ENCODE measurements around the gene SOST.

DNA sequence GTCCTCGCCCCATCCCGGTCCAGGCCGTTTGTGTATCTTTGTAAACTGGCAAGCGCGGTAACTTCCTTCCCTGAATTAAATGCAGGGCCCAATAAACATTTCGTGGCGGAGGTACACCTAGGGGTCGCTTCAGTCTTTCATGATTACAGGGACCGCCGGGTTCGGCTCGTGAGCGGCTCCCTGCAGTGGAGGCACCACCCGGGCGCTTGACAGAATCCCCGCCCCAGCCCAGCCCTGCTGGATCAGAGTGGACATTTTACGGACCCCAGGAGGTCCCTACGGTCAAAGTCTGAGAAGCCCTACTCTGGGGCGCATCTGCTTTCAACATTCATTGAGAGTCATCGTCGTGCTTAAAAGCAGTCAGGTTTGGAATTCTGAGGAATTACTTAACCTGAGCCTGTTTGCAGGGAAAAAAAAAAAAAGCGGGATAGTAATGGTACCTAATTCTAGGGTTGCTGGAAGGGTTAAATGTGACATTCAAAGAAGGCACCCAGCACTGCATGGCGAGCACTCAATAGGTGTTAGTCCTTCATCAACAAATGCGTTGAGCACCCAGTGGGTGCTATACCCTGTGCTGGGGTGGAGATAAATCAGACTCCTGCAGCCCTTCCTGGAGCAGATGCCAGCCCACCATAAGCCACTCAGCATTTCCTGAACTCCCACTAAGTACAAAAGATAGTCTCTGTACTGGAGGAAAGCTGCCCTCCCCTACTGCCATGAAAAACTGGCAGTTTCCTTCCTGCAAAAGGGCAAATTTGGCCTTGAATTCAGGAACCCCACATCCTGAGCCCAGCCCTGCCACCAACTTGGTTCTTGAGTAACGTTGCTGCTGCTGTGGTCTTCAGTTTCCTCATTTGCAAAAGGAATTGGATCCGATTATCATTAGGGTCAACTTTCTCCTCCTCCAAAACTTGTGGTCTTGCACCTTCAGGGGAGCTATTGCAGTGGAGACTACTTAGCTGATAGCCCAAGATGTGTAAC lies 20.8 kb upstream of the SOST start:
- TF ChIP-seq POLR2A (IDR thresholded peaks at IDR 0.05) = no peak
- TF ChIP-seq, protein P1, sequence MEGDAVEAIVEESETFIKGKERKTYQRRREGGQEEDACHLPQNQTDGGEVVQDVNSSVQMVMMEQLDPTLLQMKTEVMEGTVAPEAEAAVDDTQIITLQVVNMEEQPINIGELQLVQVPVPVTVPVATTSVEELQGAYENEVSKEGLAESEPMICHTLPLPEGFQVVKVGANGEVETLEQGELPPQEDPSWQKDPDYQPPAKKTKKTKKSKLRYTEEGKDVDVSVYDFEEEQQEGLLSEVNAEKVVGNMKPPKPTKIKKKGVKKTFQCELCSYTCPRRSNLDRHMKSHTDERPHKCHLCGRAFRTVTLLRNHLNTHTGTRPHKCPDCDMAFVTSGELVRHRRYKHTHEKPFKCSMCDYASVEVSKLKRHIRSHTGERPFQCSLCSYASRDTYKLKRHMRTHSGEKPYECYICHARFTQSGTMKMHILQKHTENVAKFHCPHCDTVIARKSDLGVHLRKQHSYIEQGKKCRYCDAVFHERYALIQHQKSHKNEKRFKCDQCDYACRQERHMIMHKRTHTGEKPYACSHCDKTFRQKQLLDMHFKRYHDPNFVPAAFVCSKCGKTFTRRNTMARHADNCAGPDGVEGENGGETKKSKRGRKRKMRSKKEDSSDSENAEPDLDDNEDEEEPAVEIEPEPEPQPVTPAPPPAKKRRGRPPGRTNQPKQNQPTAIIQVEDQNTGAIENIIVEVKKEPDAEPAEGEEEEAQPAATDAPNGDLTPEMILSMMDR (IDR thresholded peaks at IDR 0.05) = no peak
